GM18502 (cell line): ENCODE results near the gene KCNK6.
"Not testable (repeated sequence)": the region's sequence is repeated elsewhere in the genome, so short reads cannot be mapped to it uniquely, and the experiment has no call there.

Experiments used
- ATAC-seq: cut with Tn5 transposase; IDR thresholded peaks from one replicate; pipeline ENCODE4 v1.9.1; 2021; ENCODE audit warnings: mild to moderate bottlenecking; ENCODE audit not compliant: unreplicated experiment, poor library complexity

KCNK6 gene

GRCh38 chr19:38360351-38360750 lies 40.7 kb downstream of the KCNK6 start:
- no peak for ATAC-seq

- ATAC-seq: peak; percentile 7
Observed at GRCh38 chr19:38360839-38361631, 41.4 kb downstream of the KCNK6 start.

GRCh38 chr19:38361633-38362075 lies 42.0 kb downstream of the KCNK6 start:
- peak; percentile 62 for ATAC-seq

GRCh38 chr19:38362076-38362945 lies 42.7 kb downstream of the KCNK6 start:
- peak; percentile 55 for ATAC-seq

- not testable (repeated sequence) for ATAC-seq
Observed at GRCh38 chr19:38362946-38363688, 43.5 kb downstream of the KCNK6 start.

GRCh38 chr19:38367041-38367440 lies 47.4 kb downstream of the KCNK6 start:
- no peak for ATAC-seq

GRCh38 chr19:38369584-38369983 lies 49.9 kb downstream of the KCNK6 start:
- ATAC-seq: no peak

GRCh38 chr19:38370299-38370698 lies 50.7 kb downstream of the KCNK6 start:
- no peak for ATAC-seq

- ATAC-seq: no peak
Observed at GRCh38 chr19:38371081-38371480, 51.4 kb downstream of the KCNK6 start.

GRCh38 chr19:38373907-38374331 lies 54.3 kb downstream of the KCNK6 start:
- ATAC-seq: no peak

GRCh38 chr19:38374332-38375097 lies 54.9 kb downstream of the KCNK6 start, which contains the start of gene PSMD8:
Gene PSMD8, plus strand, starts transcription at chr19:38374571. Its CDS starts 31 bp downstream, at chr19:38374602.
- peak; percentile 94 for ATAC-seq

GRCh38 chr19:38375098-38375493 lies 55.5 kb downstream of the KCNK6 start:
- no peak for ATAC-seq

GRCh38 chr19:38375748-38376147 lies 56.1 kb downstream of the KCNK6 start:
- no peak for ATAC-seq

- no peak for ATAC-seq
Observed at GRCh38 chr19:38376576-38376975, 56.9 kb downstream of the KCNK6 start.

- ATAC-seq: no peak
Observed at GRCh38 chr19:38377052-38377451, 57.4 kb downstream of the KCNK6 start.

GRCh38 chr19:38378866-38379265 lies 59.2 kb downstream of the KCNK6 start:
- no peak for ATAC-seq

- ATAC-seq: no peak
Observed at GRCh38 chr19:38381138-38381537, 61.5 kb downstream of the KCNK6 start.
